ENCODE results near the gene NOS1AP.

Gene NOS1AP

GRCh38 chr1:162366149-162366548 lies 296.7 kb downstream of the NOS1AP start:
- DNase-seq (ENCODE audit: low read depth in 2 of 2) = no peak

GRCh38 chr1:162366671-162367070 lies 297.2 kb downstream of the NOS1AP start:
- no peak for DNase-seq (ENCODE audit: low read depth in 2 of 2)

GRCh38 chr1:162367073-162367472 lies 297.6 kb downstream of the NOS1AP start:
- DNase-seq (ENCODE audit: low read depth in 2 of 2) = no peak

- no peak for DNase-seq (ENCODE audit: low read depth in 2 of 2)
Measured at GRCh38 chr1:162367772-162368171, 298.3 kb downstream of the NOS1AP start.

- no peak for DNase-seq (ENCODE audit: low read depth in 2 of 2)
Measured at GRCh38 chr1:162368451-162368850, 299.0 kb downstream of the NOS1AP start.

- no peak for DNase-seq (ENCODE audit: low read depth in 2 of 2)
Measured at GRCh38 chr1:162369571-162369970, 300.1 kb downstream of the NOS1AP start.

GRCh38 chr1:162370161-162370560 lies 300.7 kb downstream of the NOS1AP start:
- no peak for DNase-seq (ENCODE audit: low read depth in 2 of 2)

GRCh38 chr1:162370721-162371120 lies 301.2 kb downstream of the NOS1AP start:
- no peak for DNase-seq (ENCODE audit: low read depth in 2 of 2)

GRCh38 chr1:162371611-162372010 lies 302.1 kb downstream of the NOS1AP start:
- no peak for DNase-seq (ENCODE audit: low read depth in 2 of 2)

GRCh38 chr1:162372159-162373071 lies 302.9 kb downstream of the NOS1AP start:
- no peak for DNase-seq (ENCODE audit: low read depth in 2 of 2)

- DNase-seq (ENCODE audit: low read depth in 2 of 2) = no peak
Measured at GRCh38 chr1:162373072-162373427, 303.6 kb downstream of the NOS1AP start.

- DNase-seq (ENCODE audit: low read depth in 2 of 2) = no peak
Measured at GRCh38 chr1:162373541-162374260, 304.2 kb downstream of the NOS1AP start.

- DNase-seq (ENCODE audit: low read depth in 2 of 2) = no peak
Measured at GRCh38 chr1:162374406-162374805, 304.9 kb downstream of the NOS1AP start.

- no peak for DNase-seq (ENCODE audit: low read depth in 2 of 2)
Measured at GRCh38 chr1:162375463-162375862, 306.0 kb downstream of the NOS1AP start.

GRCh38 chr1:162376691-162377090 lies 307.2 kb downstream of the NOS1AP start, which contains the start of gene SPATA46:
TSS of gene SPATA46 (minus strand) at chr1:162376854. CDS start at chr1:162376790, 64 bp downstream.
- DNase-seq (ENCODE audit: low read depth in 2 of 2) = no peak

- no peak for DNase-seq (ENCODE audit: low read depth in 2 of 2)
Measured at GRCh38 chr1:162380061-162380846, 310.8 kb downstream of the NOS1AP start.

- DNase-seq (ENCODE audit: low read depth in 2 of 2) = no peak
Measured at GRCh38 chr1:162381383-162381782, 311.9 kb downstream of the NOS1AP start, which contains the start of gene C1orf226. TSS of gene C1orf226 (plus strand) at chr1:162381728. CDS start at chr1:162381902, 174 bp downstream.

- DNase-seq (ENCODE audit: low read depth in 2 of 2) = no peak
Measured at GRCh38 chr1:162381941-162382750, 312.7 kb downstream of the NOS1AP start.

- no peak for DNase-seq (ENCODE audit: low read depth in 2 of 2)
Measured at GRCh38 chr1:162383091-162383490, 313.6 kb downstream of the NOS1AP start.

GRCh38 chr1:162383516-162383915 lies 314.0 kb downstream of the NOS1AP start:
- DNase-seq (ENCODE audit: low read depth in 2 of 2) = no peak

- DNase-seq (ENCODE audit: low read depth in 2 of 2) = no peak
Measured at GRCh38 chr1:162384116-162384515, 314.6 kb downstream of the NOS1AP start.
